ENCODE measurements around the gene CAMK2G.
"Not testable (repeated sequence)": the region's sequence is repeated elsewhere in the genome, so short reads cannot be mapped to it uniquely, and the experiment has no call there.

Gene CAMK2G

DNA sequence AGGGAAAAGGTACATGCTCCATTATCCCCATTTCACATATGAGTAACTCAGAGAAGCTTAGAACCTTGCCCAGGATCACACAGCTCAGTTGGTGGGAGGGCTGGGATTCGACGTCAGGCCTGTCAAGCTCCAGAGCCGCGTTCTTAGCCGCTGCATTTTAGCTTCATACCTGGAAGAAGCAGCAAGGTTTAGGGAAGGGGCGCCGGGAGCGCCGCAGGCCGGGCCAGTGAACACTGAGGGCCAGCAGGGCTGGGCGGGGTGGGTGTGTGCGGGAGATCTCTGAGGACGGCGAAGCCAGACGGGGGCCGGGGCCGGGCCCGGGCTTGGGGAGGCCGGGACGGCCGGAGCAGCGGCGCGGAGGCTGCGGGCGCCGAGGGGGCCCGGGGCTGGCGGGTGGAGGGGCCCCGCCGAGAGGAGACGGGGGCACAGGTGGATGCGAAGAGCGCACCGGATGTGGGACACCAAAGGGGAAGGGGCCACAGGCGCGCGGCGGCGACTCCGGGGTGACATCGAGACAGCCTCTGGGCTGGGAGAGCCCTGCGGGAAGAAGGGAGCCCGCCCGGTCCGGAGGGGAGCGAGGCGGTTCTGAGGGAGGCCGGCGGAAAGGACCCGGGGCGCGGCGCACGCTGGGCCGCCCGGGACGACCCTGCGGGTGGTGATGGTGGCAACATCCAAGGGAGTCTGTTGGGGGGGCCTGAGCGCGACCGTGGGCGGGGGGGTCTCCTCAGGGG is 63.5 kb downstream of the CAMK2G start:
- DNase-seq (ENCODE audit: low read depth) = no peak

GRCh38 chr10:73810358-73810734 is 64.0 kb downstream of the CAMK2G start:
- DNase-seq (ENCODE audit: low read depth) = no peak

DNA sequence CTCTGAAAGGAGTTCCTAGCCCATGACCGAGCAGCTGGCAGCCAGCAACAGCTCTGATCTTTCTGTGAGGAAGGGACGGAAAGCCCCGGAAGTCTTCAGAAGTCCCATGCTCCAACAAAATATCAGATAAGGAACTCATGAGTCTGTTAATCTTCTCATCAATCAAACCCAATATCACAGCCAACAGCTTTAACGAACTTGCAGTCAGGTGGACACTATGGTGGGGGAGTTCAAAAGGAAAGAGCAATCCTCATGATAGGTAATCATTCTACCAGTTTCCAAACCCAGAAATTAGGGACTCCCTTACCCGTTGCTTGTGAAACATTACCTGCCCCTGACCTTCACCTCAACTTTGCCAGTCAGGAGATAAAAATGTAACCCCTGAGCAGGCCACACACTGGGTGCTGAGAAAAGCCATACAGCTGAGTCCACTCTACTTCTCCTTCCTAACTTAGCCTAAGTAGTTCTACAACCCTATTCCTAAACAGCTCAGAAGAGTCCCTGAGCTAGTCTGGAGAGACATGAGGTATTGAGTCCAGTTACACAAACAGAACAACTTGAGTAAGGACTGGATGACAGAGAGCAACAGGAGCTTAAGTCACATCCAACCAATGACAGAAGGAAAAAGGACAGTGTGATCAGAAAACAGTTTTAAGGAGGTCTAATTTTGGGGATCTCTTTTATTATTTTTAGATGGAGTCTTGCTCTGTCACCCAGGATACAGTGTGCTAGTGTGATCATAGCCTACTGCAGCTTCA is 65.1 kb downstream of the CAMK2G start:
- no peak for DNase-seq (ENCODE audit: low read depth)

- DNase-seq (ENCODE audit: low read depth) = no peak
Observed at GRCh38 chr10:73808021-73808815, 66.1 kb downstream of the CAMK2G start.

DNA sequence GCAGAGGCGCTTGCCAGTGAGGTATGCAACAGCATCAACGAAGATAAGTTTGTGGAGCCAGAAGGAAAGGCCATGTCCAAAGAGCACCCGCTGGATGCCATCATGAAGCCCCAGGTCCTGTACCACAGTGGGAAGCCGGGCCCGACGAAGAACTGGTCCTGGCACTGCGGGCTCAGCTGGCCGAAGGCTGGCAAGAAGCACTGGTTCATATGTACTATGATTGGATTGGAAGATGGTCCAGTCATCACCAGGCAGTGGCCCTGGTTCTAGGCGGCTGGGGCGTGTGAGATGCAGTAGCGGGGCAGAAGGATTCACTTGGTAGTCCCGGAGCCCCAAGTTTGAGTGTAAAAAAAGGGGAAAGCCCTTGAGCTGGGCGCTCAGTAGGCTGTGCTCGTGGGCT is 66.9 kb downstream of the CAMK2G start:
- DNase-seq (ENCODE audit: low read depth) = no peak

DNA sequence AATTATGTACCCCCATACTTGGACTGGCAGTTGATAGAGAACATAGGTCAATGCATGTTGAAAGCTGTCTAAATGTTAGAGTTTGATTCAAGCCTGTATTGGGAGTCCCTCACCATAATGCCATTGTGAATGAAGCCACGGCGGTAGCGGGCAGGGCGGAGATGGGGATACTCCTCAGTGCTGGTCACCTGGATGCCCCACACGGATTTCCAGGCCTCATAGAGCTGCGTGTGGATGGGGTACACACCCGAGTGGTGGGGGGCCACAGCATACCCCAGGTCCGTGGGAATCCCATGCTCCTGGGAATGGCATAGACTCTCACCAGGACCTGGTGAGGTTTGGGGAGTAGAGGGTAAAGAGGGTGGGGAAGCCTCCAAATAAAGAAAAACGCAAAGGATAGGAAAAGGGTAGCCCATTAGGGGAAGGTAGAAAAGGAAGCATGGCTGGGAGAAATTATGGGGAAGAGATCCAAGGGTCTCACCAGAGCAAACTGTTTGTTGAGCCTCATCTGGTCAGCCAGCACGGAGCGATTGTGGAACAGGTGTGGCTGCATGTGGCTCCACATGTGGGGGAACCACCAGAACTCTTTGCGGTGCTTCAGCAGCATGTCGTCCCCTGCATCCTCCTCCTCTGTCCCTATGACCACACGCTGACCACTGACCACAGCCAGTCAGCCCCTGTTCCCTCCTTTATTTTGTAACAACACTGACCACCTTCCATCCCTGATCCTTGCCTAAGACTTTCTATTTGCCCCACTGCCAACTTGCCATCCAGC is 68.0 kb downstream of the CAMK2G start:
- no peak for DNase-seq (ENCODE audit: low read depth)

- DNase-seq (ENCODE audit: low read depth) = no peak
Observed at GRCh38 chr10:73803680-73804286, 70.6 kb downstream of the CAMK2G start.

DNA sequence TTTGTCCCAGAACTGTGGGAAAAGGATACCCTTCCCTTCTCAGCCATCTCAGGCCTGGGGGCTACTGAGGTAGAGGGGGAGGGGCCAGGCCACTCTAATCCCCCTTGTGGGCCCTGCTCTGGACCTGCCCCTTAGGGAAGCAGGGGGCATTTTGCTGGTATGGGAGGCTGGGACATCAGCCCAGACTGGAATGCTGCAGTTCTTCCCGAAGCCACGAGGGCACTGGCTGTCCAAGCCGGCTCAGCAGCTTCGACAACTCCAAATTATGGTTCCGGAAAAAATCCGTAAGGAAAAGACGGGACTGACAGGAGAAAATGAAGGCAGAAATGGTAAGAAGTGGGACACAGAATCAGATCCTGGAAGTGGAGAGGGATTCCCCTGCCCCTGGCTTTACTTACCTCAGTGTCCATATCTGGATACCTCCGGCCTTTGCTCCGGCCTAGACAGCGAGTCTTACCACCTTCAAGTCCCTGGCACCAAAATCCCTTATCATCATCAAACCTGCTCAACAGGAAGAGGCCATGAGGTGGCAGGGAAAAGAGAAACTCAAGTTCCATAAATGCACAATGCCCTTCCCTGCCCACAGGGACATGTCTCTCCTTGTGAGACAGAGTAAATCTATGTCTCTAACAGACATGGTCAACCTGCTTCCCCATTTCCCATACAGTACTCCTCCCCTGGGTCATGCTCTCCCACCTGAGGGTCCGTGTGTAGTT is 71.9 kb downstream of the CAMK2G start:
- no peak for DNase-seq (ENCODE audit: low read depth)

DNA sequence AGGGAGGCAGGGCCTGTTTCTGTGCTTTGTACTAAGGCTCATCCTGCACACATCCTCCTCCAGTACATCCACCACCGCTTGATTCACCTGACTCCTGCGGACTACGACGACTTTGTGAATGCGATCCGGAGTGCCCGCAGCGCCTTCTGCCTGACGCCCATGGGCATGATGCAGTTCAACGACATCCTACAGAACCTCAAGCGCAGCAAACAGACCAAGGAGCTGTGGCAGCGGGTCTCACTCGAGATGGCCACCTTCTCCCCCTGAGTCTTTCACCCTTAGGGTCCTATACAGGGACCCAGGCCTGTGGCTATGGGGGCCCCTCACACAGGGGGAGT is 73.1 kb downstream of the CAMK2G start:
- DNase-seq (ENCODE audit: low read depth) = no peak

DNA sequence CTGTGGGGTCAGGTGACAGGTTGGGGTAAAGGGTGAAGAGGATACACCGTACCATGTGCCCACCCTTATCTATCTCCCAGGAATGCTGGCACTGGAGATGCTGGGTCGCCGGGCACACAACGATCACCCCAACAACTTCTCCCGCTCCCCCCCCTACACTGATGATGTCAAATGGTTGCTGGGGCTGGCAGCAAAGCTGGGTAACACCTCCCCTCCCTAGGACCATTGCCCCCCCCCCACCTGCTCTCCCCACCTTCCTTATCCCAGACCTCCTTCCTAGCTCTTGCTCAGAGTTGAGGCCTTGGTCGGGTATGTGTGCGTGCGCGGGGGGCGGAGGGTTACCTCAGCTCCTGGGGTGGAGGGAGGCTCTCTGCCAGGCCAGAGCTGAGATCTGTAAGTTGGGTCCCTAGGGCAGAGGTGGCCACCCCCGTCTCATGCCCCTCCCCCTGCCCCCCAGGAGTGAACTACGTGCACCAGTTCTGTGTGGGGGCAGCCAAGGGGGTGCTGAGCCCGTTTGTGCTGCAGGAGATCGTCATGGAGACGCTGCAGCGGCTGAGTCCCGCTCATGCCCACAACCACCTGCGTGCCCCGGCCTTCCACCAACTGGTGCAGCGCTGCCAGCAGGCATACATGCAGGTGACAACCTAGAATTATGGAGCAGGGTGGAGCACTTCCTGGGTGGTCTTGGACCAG is 73.6 kb downstream of the CAMK2G start:
- DNase-seq (ENCODE audit: low read depth) = no peak

DNA sequence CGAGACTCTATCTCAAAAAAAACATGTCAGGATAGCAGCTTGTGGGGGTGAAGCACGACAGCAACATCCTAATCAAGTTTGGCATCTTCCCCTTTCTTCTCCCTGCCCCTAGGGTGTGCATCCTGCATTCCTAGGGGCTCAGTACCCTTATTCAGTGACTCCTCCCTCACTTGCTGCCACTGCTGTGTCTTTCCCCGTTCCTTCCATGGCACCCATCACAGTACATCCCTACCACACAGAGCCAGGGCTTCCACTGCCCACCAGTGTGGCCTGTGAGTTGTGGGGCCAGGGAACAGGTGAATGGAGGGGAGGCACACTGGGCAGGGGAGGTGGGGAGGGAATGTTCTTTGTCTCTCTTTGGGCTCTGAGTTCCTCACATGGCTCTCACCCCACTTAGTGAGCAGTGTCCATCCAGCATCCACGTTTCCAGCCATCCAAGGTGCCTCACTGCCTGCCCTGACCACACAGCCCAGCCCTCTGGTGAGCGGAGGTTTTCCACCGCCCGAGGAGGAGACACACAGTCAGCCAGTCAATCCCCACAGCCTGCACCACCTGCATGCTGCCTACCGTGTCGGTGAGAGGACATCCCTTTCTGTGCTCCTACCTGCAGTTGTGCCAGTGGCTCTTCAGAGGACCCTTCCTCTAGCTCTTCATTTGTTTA is 74.3 kb downstream of the CAMK2G start:
- DNase-seq (ENCODE audit: low read depth) = no peak

DNA sequence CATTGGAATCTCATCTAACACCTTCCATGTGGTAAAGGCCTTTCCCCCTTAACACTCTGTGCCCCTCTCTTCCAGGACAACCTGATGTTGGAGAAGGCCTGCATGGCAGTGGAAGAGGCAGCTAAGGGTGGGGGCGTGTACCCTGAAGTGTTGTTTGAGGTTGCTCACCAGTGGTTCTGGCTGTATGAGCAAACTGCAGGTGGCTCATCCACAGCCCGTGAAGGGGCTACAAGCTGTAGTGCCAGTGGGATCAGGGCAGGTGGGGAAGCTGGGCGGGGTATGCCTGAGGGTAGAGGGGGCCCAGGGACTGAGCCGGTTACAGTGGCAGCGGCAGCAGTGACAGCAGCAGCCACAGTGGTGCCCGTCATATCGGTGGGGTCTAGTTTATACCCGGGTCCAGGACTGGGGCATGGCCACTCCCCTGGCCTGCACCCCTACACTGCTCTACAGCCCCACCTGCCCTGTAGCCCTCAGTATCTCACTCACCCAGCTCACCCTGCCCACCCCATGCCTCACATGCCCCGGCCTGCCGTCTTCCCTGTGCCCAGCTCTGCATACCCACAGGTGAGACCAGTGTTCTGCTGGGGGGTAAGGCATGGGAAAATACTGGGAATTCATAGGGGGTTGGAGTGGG is 75.3 kb downstream of the CAMK2G start:
- no peak for DNase-seq (ENCODE audit: low read depth)

- DNase-seq (ENCODE audit: low read depth) = no peak
Observed at GRCh38 chr10:73798087-73798486, 76.3 kb downstream of the CAMK2G start.

DNA sequence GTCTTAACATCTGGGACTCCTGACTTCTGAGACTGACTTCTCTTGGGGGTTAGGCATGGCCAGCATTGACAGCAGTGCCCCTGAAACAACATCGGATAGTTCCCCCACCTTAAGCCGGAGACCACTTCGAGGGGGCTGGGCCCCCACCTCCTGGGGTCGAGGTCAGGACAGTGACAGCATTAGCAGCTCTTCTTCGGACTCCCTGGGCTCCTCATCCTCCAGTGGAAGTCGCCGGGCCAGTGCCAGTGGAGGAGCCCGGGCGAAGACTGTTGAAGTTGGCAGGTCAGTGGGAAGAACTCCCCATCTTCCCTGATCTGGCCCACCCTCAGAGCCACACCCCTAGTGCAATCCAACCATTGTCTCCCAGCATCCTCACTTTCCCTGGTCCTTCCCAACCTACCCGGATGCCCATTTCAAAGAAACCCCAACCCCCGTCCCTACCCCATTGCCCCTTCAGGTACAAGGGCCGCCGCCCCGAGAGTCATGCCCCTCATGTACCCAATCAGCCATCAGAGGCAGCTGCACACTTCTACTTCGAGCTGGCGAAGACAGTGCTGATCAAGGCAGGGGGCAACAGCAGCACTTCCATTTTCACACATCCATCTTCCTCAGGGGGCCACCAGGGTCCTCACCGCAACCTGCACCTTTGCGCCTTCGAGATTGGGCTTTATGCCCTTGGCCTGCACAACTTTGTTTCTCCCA is 76.9 kb downstream of the CAMK2G start:
- DNase-seq (ENCODE audit: low read depth) = no peak

DNA sequence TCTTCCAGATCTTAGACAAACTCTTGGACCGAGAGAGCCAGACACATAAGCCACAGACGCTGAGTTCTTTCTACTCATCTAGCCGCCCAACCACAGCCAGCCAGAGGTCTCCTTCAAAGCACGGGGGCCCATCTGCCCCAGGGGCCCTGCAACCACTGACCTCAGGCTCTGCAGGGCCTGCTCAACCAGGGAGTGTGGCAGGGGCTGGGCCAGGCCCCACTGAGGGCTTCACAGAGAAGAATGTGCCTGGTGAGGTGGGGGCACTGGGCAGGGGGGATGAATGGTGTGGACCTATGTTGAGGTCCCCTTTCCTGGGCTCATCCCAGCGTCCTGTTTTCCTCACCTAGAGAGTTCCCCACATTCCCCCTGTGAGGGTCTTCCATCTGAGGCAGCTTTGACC is 77.6 kb downstream of the CAMK2G start:
- DNase-seq (ENCODE audit: low read depth) = no peak

DNA sequence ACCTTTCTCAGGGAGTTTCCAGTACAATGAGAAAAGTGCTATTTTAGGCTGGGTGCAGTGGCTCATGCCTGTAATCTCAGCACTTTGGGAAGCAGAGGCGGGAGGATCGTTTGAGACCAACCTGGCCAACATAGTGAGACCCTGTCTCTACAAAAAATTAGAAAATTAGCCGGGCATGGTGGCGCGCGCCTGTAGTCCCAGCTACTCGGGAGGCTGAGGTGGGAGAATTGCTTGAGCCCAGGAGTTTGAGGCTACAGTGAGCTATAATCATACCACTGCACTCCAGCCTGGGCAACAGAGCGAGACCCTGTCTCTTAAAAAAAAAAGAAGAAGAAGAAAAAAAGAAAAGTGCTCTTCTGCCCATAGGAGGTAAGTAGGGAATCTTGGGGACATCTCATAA is 78.3 kb downstream of the CAMK2G start:
- DNase-seq (ENCODE audit: low read depth) = not testable (repeated sequence)

GRCh38 chr10:73795491-73795890 is 78.9 kb downstream of the CAMK2G start:
- not testable (repeated sequence) for DNase-seq (ENCODE audit: low read depth)

- no peak for DNase-seq (ENCODE audit: low read depth)
Observed at GRCh38 chr10:73793456-73793855, 80.9 kb downstream of the CAMK2G start.

DNA sequence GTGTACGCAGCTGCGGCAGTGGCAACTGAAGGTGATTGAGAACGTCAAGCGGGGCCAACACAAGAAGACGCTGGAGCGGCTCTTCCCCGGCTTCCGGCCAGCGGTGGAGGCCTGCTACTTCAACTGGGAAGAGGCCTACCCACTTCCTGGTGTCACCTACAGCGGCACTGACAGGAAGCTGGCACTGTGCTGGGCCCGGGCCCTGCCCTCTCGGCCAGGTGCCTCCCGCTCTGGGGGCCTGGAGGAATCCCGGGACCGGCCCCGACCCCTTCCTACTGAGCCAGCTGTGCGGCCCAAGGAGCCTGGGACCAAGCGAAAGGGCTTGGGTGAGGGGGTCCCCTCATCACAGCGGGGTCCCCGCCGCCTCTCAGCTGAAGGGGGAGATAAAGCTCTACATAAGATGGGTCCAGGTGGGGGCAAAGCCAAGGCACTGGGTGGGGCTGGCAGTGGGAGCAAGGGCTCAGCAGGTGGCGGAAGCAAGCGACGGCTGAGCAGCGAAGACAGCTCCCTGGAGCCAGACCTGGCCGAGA is 82.4 kb downstream of the CAMK2G start:
- DNase-seq (ENCODE audit: low read depth) = no peak
